Activated CD8-positive, alpha-beta memory T cell treated with anti-CD3 and anti-CD28 coated beads for 4 hours (primary cell): ENCODE results near the gene TAT.

Source experiments
- DNase-seq, 2 donors: peaks; one replicate each; pipeline ENCODE4 v3.0.0-alpha.2; 2020; ENCODE audit warnings: low read depth in 2 of 2

Gene TAT

DNA sequence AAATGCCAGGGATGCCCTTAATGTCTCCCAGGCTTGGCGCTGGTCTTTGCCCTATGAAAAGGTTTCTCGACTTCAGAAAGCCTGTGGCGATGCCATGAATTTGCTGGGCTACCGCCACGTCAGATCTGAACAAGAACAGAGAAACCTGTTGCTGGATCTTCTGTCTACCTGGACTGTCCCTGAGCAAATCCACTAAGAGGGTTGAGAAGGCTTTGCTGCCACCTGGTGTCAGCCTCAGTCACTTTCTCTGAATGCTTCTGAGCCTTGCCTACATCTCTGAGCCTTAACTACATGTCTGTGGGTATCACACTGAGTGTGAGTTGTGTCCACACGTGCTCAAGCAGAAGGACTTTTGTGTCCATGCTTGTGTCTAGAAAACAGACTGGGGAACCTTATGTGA is 39.2 kb downstream of the TAT start:
- no peak for DNase-seq

DNA sequence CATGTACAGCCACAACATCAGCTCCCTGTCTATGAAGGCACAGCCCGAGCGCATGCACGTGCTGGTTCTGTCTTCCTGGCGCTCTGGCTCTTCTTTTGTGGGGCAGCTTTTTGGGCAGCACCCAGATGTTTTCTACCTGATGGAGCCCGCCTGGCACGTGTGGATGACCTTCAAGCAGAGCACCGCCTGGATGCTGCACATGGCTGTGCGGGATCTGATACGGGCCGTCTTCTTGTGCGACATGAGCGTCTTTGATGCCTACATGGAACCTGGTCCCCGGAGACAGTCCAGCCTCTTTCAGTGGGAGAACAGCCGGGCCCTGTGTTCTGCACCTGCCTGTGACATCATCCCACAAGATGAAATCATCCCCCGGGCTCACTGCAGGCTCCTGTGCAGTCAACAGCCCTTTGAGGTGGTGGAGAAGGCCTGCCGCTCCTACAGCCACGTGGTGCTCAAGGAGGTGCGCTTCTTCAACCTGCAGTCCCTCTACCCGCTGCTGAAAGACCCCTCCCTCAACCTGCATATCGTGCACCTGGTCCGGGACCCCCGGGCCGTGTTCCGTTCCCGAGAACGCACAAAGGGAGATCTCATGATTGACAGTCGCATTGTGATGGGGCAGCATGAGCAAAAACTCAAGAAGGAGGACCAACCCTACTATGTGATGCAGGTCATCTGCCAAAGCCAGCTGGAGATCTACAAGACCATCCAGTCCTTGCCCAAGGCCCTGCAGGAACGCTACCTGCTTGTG is 40.0 kb downstream of the TAT start:
- no peak for DNase-seq

DNA sequence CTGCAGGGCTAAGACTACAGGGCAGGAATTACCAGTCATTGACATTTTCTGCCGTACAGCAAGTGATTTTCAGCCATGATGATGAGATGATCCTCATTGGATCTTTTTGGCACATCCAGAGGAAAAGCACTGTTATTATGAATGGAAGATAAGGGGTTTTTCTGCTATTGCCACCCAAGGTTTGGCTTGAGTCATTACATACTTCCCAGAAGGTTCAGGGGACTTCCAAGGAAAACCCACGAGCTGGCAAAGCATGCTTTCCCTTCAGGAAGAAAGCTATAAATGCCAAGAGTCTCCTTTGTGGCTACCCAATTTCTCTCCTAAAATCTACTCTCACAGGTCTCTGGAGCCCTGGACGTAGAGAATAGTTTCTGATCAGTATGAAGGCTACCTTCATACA is 44.5 kb downstream of the TAT start:
- DNase-seq: no peak

DNA sequence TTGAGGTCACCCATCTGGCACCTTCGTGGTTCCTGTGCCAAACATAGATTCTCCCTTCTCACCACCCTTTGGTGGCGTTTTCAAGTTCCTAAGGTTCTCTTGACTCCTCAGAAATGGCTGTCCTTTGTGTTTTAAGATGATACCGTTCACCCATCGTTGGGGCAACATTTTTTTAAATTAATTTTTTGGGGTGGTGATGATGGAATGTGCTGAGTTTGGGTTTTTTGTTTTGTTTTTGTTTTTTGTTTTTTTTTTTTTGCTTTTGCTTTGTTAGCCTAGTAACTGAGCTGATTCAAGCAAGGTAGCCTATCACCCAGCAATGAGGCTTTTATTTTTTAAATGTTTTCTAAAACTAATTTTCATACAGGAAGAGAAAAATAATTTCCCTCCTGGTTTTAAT is 48.0 kb downstream of the TAT start:
- no peak for DNase-seq

DNA sequence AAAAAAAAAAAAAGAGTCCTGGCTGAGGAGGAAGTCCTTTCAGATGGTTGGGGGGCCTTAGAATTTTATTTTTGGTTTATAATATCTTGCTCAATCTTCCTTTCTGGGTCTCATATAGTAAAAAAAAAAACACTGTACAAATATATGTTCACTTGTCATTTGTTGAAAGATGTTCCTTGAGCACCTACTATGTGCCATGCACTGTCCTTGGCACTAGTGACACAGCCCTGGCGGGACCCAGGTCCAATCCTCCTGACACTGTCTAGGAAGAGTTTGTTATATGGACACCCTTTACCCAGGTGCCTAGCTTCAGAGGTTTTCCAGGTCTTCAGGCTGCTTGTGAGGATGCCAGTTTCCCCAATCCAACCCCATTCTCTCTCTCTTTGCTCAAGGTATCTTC is 48.6 kb downstream of the TAT start:
- DNase-seq: no peak

DNA sequence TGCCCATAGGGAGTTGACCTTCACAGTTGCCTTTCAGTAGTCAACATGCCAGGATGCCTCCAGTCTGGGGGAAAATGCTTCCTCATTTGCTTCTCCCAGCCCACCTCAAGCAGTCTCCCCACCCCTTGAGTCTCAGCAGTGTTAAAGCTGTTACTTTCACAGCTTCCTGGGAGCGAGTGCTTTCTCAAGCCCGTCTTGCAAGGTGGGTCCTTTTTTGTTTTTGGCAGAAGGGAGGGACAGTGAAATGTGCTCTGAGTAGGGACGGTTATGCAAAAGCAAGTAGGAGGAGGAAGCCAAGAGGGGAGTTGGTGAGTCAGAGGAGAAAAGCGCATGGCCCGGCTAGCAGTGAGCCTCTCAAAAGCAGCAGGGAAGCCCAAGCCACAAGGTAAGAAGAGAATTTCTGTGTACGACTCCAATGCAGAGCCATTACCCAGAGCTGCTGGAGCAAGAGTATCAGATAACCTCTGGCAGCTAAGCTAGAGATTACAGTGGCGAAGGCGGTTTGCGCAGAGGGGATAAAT is 50.7 kb downstream of the TAT start, which contains the start of gene CHST4:
TSS of gene CHST4 (plus strand) at position 316 of the 521 bp plus-strand sequence. CDS start 10,252 bp downstream, outside the sequence.
- no peak for DNase-seq

DNA sequence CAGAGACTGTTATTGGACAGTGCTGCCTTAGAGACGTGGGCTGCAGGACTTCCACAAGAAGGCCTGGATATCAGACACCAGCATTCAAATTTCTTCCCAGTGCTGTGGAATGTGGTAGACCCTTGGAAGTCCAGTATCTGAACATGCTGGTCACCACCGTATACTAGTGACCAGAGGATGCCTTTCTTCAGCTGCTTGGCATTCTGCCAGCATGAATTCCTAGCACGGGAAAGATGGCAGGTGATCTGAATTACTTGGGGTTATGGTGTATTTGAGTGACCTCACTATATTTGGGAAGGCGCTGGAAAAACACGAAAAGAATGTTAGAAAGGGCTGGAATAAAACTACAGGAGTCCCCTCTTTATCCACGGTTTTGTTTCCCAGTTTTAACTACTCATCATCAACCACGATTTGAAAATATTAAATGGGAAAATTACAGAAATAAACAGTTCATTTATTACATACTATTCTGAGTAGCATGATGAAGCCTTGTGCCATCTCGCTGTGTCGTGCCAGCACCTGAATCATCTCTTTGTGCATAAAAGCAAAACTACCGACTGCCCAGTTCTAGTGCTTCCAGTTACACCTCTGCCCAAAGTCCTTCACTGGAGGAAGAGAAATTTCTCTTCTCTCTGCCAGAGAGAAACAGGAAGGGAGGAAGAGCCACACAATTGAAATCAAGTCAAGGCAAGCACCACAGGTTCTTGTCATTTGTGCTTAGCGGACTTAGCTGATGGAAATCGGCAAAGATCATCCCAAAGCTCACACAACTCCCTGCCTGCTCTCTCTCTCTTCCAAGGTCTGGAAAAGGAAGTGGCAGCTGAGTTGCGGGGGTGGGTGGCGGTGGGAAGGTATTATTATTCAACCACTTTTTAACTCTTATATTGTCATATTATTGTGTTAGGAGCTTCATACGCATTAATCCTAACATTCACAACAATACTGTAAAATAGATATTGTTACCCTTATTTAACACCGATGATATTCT is 52.0 kb downstream of the TAT start:
- DNase-seq: no peak

DNA sequence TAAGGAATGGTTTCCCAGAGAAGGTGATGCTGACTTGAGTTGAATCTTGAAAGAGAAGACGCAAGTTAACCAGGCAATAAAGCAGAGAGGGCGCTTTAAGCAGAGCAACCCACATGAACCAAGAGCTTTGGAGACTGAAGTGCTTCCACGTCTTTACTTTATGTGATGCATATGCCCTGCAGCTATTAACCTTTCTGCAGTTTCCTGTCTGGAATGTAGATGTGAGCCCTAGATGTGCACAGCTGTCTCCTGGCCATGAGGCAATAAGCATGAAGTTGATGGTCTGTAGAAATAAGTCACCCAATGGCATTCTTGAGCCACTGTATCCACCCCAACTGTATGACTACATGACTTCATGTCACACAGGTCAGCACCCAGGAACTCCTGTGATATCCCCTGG is 56.3 kb downstream of the TAT start:
- no peak for DNase-seq
